Spleen (tissue), 7 donors: ENCODE measurements around the gene SUMO3.

Source experiments
- CTCF ChIP-seq, 11 experiments: fragments of 200-600 bp in 7 of 11; fragments of 450-650 bp in 4 of 11; sonication (generic) in 4 of 11; IDR thresholded peaks in 8 of 11; conservative IDR thresholded peaks in 3 of 11; 1 replicate in 7 of 11; 2 replicates in 4 of 11; pipeline versions ENCODE4 v1.4.0 to v1.8.0; 2016 to 2021; ENCODE audit warnings: antibody characterized with exemption in 11 of 11, inconsistent platforms in 4 of 11, mild to moderate bottlenecking in 1 of 11
- POLR2A ChIP-seq, 3 donors: fragments of 450-650 bp; IDR thresholded peaks; one replicate each; pipeline ENCODE4 v1.5.1; 2017; ENCODE audit warnings: antibody characterized with exemption in 3 of 3, mild to moderate bottlenecking in 1 of 3
- POLR2AphosphoS5 ChIP-seq, 3 donors: sonication (generic); formaldehyde crosslinking; IDR thresholded peaks; one replicate each; pipeline ENCODE4 v1.5.1; 2017; ENCODE audit warnings: antibody characterized with exemption in 3 of 3
- donor health status: DM: no; HTN: no; CAD: no; lungs with moderate emphysema.
- donor health status: DM: no; HTN: no; CAD: no.
- donor health status: DM: no; HTN: no; CAD: no.

GRCh38 chr21:44829507-44830092, 11.7 kb upstream of the SUMO3 start:
- TF ChIP-seq POLR2AphosphoS5 (IDR thresholded peaks at IDR 0.05) (no peak), CTCF (IDR thresholded peaks at IDR 0.05 in 8 of 11, conservative IDR thresholded peaks at IDR 0.05 in 3 of 11) (no peak), POLR2A (IDR thresholded peaks at IDR 0.05) (no peak)
